GM08714 (cell line): ENCODE data around the gene MED28.
"Not testable (repeated sequence)": the region's sequence is repeated elsewhere in the genome, so short reads cannot be mapped to it uniquely, and the experiment has no call there.

ENCODE experiments used
- H3K4me3 ChIP-seq: fragments of 200-500 bp; sonication (Bioruptor generic); 2 replicates; pipeline ENCODE4 v1.5.1; 2014; ENCODE audit warnings: mild to moderate bottlenecking, low read length, inconsistent platforms
- ZNF274 ChIP-seq: IDR thresholded peaks from 2 replicates; pipeline ENCODE4 v1.6.1; 2012; ENCODE audit warnings: mild to moderate bottlenecking, low read depth, low read length

MED28 gene, protein sequence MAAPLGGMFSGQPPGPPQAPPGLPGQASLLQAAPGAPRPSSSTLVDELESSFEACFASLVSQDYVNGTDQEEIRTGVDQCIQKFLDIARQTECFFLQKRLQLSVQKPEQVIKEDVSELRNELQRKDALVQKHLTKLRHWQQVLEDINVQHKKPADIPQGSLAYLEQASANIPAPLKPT

GRCh38 chr4:17614416-17615299 is at the start of gene MED28:
MED28 (plus strand) TSS chr4:17614641; CDS start chr4:17614655, 14 bp downstream.
- no peak for TF ChIP-seq ZNF274
- H3K4me3 ChIP-seq = peak within 1 kb of the TSS; percentile 98

- H3K4me3 ChIP-seq = no peak overlapping the region
- no peak for TF ChIP-seq ZNF274
Observed at GRCh38 chr4:17565846-17566245, 48.6 kb upstream of the MED28 start.

GRCh38 chr4:17567271-17567670 is 47.2 kb upstream of the MED28 start:
- no peak for TF ChIP-seq ZNF274
- H3K4me3 ChIP-seq = no peak overlapping the region

- no peak for TF ChIP-seq ZNF274
- H3K4me3 ChIP-seq = no peak overlapping the region
Observed at GRCh38 chr4:17574206-17574605, 40.2 kb upstream of the MED28 start.

- not testable (repeated sequence) for H3K4me3 ChIP-seq
Observed at GRCh38 chr4:17575177-17575576, 39.3 kb upstream of the MED28 start.

GRCh38 chr4:17576932-17577664 is 37.3 kb upstream of the MED28 start, which contains the start of gene LAP3:
LAP3 (plus strand) TSS chr4:17577198; CDS start chr4:17577466, 268 bp downstream.
- no peak for TF ChIP-seq ZNF274
- peak within 1 kb of the TSS; percentile 97 for H3K4me3 ChIP-seq

GRCh38 chr4:17577665-17578481 is 36.6 kb upstream of the MED28 start:
- H3K4me3 ChIP-seq = peak overlapping the region; percentile 97
- no peak for TF ChIP-seq ZNF274

DNA sequence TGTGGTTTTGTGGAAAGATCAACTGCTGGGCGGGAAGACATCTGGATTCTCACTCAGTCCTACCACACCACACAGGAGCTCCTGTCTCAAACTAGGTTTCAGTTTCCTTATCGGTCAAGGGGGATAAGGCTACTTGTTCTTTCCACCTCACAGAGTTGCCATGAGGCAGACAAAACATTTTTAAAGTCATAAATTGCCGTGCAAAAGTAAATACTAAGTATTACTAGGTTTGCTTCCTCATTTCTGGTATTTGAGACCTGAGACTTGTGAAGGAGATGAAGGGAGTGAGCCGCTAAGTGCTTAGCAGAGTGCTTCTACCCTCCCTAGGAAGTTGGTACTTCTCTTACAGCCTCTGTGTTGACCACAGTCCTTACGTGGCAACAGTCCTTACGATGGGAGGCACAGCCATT is 36.0 kb upstream of the MED28 start:
- peak overlapping the region; percentile 97 for H3K4me3 ChIP-seq
- no peak for TF ChIP-seq ZNF274

GRCh38 chr4:17580969-17581368 is 33.5 kb upstream of the MED28 start:
- no peak for TF ChIP-seq ZNF274
- H3K4me3 ChIP-seq = no peak overlapping the region

GRCh38 chr4:17583276-17583675 is 31.2 kb upstream of the MED28 start:
- no peak for TF ChIP-seq ZNF274
- H3K4me3 ChIP-seq = no peak overlapping the region

- TF ChIP-seq ZNF274 = no peak
- no peak overlapping the region for H3K4me3 ChIP-seq
Observed at GRCh38 chr4:17583941-17584340, 30.5 kb upstream of the MED28 start.

DNA sequence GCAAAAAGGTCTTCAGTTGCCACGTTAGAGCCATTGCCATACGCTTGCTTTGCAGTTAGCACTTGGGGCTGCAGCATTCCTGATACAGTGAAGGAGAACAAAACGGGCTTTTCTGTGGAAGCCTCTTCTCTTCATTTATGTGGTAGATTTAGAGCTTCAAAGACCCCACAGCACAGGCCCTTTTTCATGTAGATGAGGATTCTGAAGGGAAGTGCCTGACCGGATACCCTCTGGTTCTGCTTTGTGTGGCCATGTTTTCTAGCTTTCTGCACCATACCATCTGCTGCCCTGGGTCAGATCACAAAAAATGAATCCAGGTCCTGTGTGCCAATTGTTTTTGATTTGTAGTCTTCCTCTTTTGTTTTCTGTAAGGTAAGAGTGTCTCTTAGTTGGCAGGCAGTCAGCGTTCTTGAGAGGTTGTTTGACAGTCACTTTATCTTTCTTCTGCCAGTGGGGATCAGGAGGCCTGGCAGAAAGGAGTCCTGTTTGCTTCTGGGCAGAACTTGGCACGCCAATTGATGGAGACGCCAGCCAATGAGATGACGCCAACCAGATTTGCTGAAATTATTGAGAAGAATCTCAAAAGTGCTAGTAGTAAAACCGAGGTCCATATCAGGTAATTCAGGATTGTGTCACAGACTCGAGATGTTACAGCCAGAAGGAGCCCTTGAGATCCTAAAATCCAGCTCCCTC is 29.8 kb upstream of the MED28 start:
- H3K4me3 ChIP-seq = no peak overlapping the region
- no peak for TF ChIP-seq ZNF274

DNA sequence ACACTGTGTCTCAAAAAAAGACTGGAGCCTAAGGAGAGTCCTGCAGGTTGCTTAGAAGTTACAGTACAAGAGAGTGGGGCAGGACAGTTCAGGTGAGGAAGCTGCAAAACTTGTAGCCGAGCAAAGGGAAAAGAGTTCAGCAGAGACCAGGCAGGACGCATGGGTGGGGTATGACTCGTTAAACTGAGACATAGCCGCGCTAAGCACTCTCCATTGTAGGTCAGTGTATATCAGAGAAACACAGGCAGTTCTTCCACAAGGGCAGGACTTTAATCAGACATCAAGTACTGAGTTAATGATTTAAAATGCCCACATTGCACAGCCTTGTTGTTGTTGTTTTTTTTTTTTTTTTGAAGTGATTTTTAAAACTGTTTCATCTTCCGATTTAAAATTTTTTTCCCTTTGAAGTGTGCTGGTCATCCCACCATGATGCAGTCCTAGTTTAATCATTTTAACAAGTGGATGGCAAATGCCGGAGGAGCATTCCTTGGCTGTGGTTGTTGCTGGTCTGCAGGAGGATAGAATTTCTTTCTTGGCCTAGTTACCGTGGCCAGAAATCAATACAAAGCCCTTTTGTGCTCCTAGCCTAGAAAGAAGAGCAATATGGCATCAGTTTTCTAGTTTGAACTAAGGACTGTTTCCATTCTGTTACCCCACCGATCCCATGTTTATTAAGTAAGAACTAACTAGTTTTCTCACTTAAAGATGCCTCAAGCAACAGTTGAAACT is 27.2 kb upstream of the MED28 start:
- no peak for TF ChIP-seq ZNF274
- no peak overlapping the region for H3K4me3 ChIP-seq

- no peak for TF ChIP-seq ZNF274
- H3K4me3 ChIP-seq = no peak overlapping the region
Observed at GRCh38 chr4:17589355-17589754, 25.1 kb upstream of the MED28 start.
